ENCODE data around the gene TMIE. TPM values are rescaled to one million over a fixed set of nuclear protein-coding genes. Genes with fewer than 3 reads are reported as not detected.

Gene TMIE
- total RNA-seq, 1 experiment from 2014 or later, result not detected

- BruUV-seq (replicated peaks), result no TSS peak
- no peak overlapping the region for H3K4me3 ChIP-seq (ENCODE audit: low read depth, low read length)
- Mint-ChIP-seq H3K36me3 (ENCODE audit: insufficient read depth, unreplicated experiment) (no peaks in the 10 kb centered on the region), H3K4me3 (ENCODE audit: unreplicated experiment) (no peak overlapping the region), H3K27me3 (ENCODE audit: insufficient read depth, unreplicated experiment) (peaks cover 5% of the 10 kb centered on the region), H3K27ac (ENCODE audit: unreplicated experiment) (no peak overlapping the region), H3K4me1 (ENCODE audit: low read depth, unreplicated experiment) (no peaks in the 10 kb centered on the region), H3K9me3 (ENCODE audit: unreplicated experiment) (no peaks in the 10 kb centered on the region)
- no peaks in the 10 kb centered on the region for H3K4me1 ChIP-seq
- intact Hi-C loops (cut with micrococcal nuclease; ENCODE audit: unreplicated experiment), result loop anchor here (2.0 kb wide), 1 partner anchor 177 kb away; no protein-coding TSS in a partner anchor
- H3K36me3 ChIP-seq (ENCODE audit: control insufficient read depth, insufficient read depth, low read length), result no peaks in the 10 kb centered on the region
- no peaks in the 10 kb centered on the region for H3K27me3 ChIP-seq (replicated peaks; ENCODE audit: control insufficient read depth, insufficient read depth, low read length)
- TF ChIP-seq CTCF (IDR thresholded peaks at IDR 0.05; ENCODE audit: insufficient read depth in 1 of 2, low read depth in 1 of 2, low read length in 1 of 2, severe bottlenecking in 1 of 2, unreplicated experiment in 1 of 2), result no peak
- ChIA-PET CTCF (no interaction called here), POLR2A (no interaction called here)
- no peaks in the 10 kb centered on the region for H3K9me3 ChIP-seq
- DNase-seq, result no peak
These were observed 30.6 kb downstream of the TMIE start for GRCh38 chr3:46731795-46732194.

- no peaks in the 10 kb centered on the region for H3K9me3 Mint-ChIP-seq (ENCODE audit: unreplicated experiment)
- peaks cover 9% of the 10 kb centered on the region for H3K27me3 Mint-ChIP-seq (ENCODE audit: insufficient read depth, unreplicated experiment)
- intact Hi-C loops (cut with micrococcal nuclease; ENCODE audit: unreplicated experiment), result loop anchor here (1.0 to 2.0 kb wide), 2 partner anchors 162 to 176 kb away; no protein-coding TSS in a partner anchor
- peak in 1 of 2 experiments; percentile 61 for TF ChIP-seq CTCF (IDR thresholded peaks at IDR 0.05; ENCODE audit: insufficient read depth in 1 of 2, low read depth in 1 of 2, low read length in 1 of 2, severe bottlenecking in 1 of 2, unreplicated experiment in 1 of 2)
- H3K4me1 Mint-ChIP-seq (ENCODE audit: low read depth, unreplicated experiment), result no peaks in the 10 kb centered on the region
- Histone ChIP-seq H3K4me3 (ENCODE audit: low read depth, low read length) (no peak overlapping the region), H3K9me3 (no peaks in the 10 kb centered on the region), H3K4me1 (no peaks in the 10 kb centered on the region), H3K36me3 (ENCODE audit: control insufficient read depth, insufficient read depth, low read length) (no peaks in the 10 kb centered on the region), H3K27me3 (replicated peaks; ENCODE audit: control insufficient read depth, insufficient read depth, low read length) (no peaks in the 10 kb centered on the region)
- no TSS peak for BruUV-seq (replicated peaks)
- no peaks in the 10 kb centered on the region for H3K36me3 Mint-ChIP-seq (ENCODE audit: insufficient read depth, unreplicated experiment)
- CTCF ChIA-PET, result interaction anchor here (0.8 to 1.7 kb wide), 5 partner anchors 8 to 176 kb away, joined by 3 to 12 read pairs (median 3); no protein-coding TSS in a partner anchor
- POLR2A ChIA-PET, result no interaction called here
- H3K4me3 Mint-ChIP-seq (ENCODE audit: unreplicated experiment), result no peak overlapping the region
- DNase-seq, result peak in 1 of 2 experiments; percentile 32
- H3K27ac Mint-ChIP-seq (ENCODE audit: unreplicated experiment), result no peak overlapping the region
These were observed 32.0 kb downstream of the TMIE start for GRCh38 chr3:46733026-46733800.

- no peaks in the 10 kb centered on the region for H3K4me1 Mint-ChIP-seq (ENCODE audit: low read depth, unreplicated experiment)
- Histone ChIP-seq H3K27me3 (replicated peaks; ENCODE audit: control insufficient read depth, insufficient read depth, low read length) (no peaks in the 10 kb centered on the region), H3K4me3 (ENCODE audit: low read depth, low read length) (no peak overlapping the region), H3K4me1 (no peaks in the 10 kb centered on the region), H3K9me3 (no peaks in the 10 kb centered on the region), H3K36me3 (ENCODE audit: control insufficient read depth, insufficient read depth, low read length) (no peaks in the 10 kb centered on the region)
- ChIA-PET POLR2A (no interaction called here), CTCF (interaction anchor here (1.2 kb wide), 1 partner anchor 161 kb away, joined by 3 read pairs; no protein-coding TSS in a partner anchor)
- DNase-seq, result no peak
- H3K4me3 Mint-ChIP-seq (ENCODE audit: unreplicated experiment), result no peak overlapping the region
- H3K36me3 Mint-ChIP-seq (ENCODE audit: insufficient read depth, unreplicated experiment), result no peaks in the 10 kb centered on the region
- no TSS peak for BruUV-seq (replicated peaks)
- no peaks in the 10 kb centered on the region for H3K9me3 Mint-ChIP-seq (ENCODE audit: unreplicated experiment)
- no peak for TF ChIP-seq CTCF (IDR thresholded peaks at IDR 0.05; ENCODE audit: insufficient read depth in 1 of 2, low read depth in 1 of 2, low read length in 1 of 2, severe bottlenecking in 1 of 2, unreplicated experiment in 1 of 2)
- intact Hi-C loops (cut with micrococcal nuclease; ENCODE audit: unreplicated experiment), result no loop called here
- H3K27me3 Mint-ChIP-seq (ENCODE audit: insufficient read depth, unreplicated experiment), result peaks cover 4% of the 10 kb centered on the region
- H3K27ac Mint-ChIP-seq (ENCODE audit: unreplicated experiment), result no peak overlapping the region
These were observed 33.6 kb downstream of the TMIE start for GRCh38 chr3:46734773-46735172.

Data from Caco-2 (cell line).